ENCODE results near the gene PWP1. TPM values are rescaled to one million over a fixed set of nuclear protein-coding genes. Genes with fewer than 3 reads are reported as not detected.
"Not testable (repeated sequence)": the region's sequence is repeated elsewhere in the genome, so short reads cannot be mapped to it uniquely, and the experiment has no call there.

Gene PWP1
- total RNA-seq, 2 donors from 2014 or later: 35.7 to 37.8 TPM

- TF ChIP-seq CTCF (conservative IDR thresholded peaks at IDR 0.05): no peak
- H3K27me3 Mint-ChIP-seq (ENCODE audit: insufficient read depth): no peaks in the 10 kb centered on the region
Measured at GRCh38 chr12:107715780-107716179, 30.2 kb downstream of the PWP1 start.

GRCh38 chr12:107718606-107719005 lies 33.0 kb downstream of the PWP1 start:
- Histone ChIP-seq H3K4me1 (ENCODE audit: control insufficient read depth, insufficient read depth, low read length) (no peaks in the 10 kb centered on the region), H3K27ac (ENCODE audit: low read depth, low read length) (no peak overlapping the region), H3K27me3 (ENCODE audit: control insufficient read depth, insufficient read depth, low read length, poor library complexity, severe bottlenecking) (no peaks in the 10 kb centered on the region), H3K9ac (ENCODE audit: extremely low read depth, low read length, poor library complexity, severe bottlenecking) (no peak overlapping the region), H3K4me3 (ENCODE audit: low read length) (no peak overlapping the region), H3K36me3 (ENCODE audit: control insufficient read depth, insufficient read depth, low read length) (peaks cover 17% of the 10 kb centered on the region), H3K9me3 (ENCODE audit: control insufficient read depth, low read length) (no peaks in the 10 kb centered on the region)
- WGBS, 2 experiments (ENCODE audit: insufficient coverage in 1 of 2, insufficient read length in 1 of 2): 100% methylated on average over 1 of the region's 1 CpG; no CpG with 5 or more reads in 1 of the 2 experiments
- Mint-ChIP-seq H3K27me3 (ENCODE audit: insufficient read depth) (no peaks in the 10 kb centered on the region), H3K27ac (no peak overlapping the region), H3K4me3 (no peak overlapping the region), H3K36me3 (ENCODE audit: low read depth) (peaks cover 27% of the 10 kb centered on the region), H3K4me1 (no peaks in the 10 kb centered on the region), H3K9me3 (peaks cover 9% of the 10 kb centered on the region)
- no peak for TF ChIP-seq CTCF (conservative IDR thresholded peaks at IDR 0.05)
- no peak for DNase-seq

More at GRCh38 chr12:107715780-107716179, 30.2 kb downstream of the PWP1 start:
- Histone ChIP-seq H3K9me3 (ENCODE audit: control insufficient read depth, low read length) (peaks cover 5% of the 10 kb centered on the region), H3K9ac (ENCODE audit: extremely low read depth, low read length, poor library complexity, severe bottlenecking) (no peak overlapping the region), H3K36me3 (ENCODE audit: control insufficient read depth, insufficient read depth, low read length) (peaks cover 45% of the 10 kb centered on the region), H3K4me3 (ENCODE audit: low read length) (no peak overlapping the region), H3K27ac (ENCODE audit: low read depth, low read length) (no peak overlapping the region), H3K4me1 (ENCODE audit: control insufficient read depth, insufficient read depth, low read length) (no peaks in the 10 kb centered on the region), H3K27me3 (ENCODE audit: control insufficient read depth, insufficient read depth, low read length, poor library complexity, severe bottlenecking) (no peaks in the 10 kb centered on the region)
- peaks cover 40% of the 10 kb centered on the region for H3K36me3 Mint-ChIP-seq (ENCODE audit: low read depth)
- no peak overlapping the region for H3K4me3 Mint-ChIP-seq
- DNase-seq: no peak
- H3K9me3 Mint-ChIP-seq: peaks cover under 1% of the 10 kb centered on the region
- no peak overlapping the region for H3K27ac Mint-ChIP-seq
- H3K4me1 Mint-ChIP-seq: no peaks in the 10 kb centered on the region

DNA sequence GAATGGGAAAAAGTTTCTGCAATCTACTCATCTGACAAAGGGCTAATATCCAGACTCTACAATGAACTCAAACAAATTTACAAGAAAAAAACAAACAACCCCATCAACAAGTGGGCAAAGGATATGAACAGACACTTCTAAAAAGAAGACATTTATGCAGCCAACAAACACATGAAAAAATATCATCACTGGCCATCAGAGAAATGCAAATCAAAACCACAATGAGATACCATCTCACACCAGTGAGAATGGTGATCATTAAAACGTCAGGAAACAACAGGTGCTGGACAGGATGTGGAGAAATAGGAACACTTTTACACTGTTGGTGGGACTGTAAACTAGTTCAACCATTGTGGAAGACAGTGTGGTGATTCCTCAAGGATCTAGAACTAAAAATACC lies 41.7 kb downstream of the PWP1 start:
- not testable (repeated sequence) for H3K27ac ChIP-seq (ENCODE audit: low read depth, low read length); H3K27ac Mint-ChIP-seq; H3K9me3 ChIP-seq (ENCODE audit: control insufficient read depth, low read length); H3K36me3 ChIP-seq (ENCODE audit: control insufficient read depth, insufficient read depth, low read length); H3K4me3 Mint-ChIP-seq; H3K27me3 ChIP-seq (ENCODE audit: control insufficient read depth, insufficient read depth, low read length, poor library complexity, severe bottlenecking); H3K4me1 Mint-ChIP-seq; H3K27me3 Mint-ChIP-seq (ENCODE audit: insufficient read depth); H3K4me1 ChIP-seq (ENCODE audit: control insufficient read depth, insufficient read depth, low read length); DNase-seq; H3K4me3 ChIP-seq (ENCODE audit: low read length); H3K9ac ChIP-seq (ENCODE audit: extremely low read depth, low read length, poor library complexity, severe bottlenecking)
- peaks cover 19% of the 10 kb centered on the region for H3K9me3 Mint-ChIP-seq
- H3K36me3 Mint-ChIP-seq (ENCODE audit: low read depth): peaks cover 10% of the 10 kb centered on the region
- 89% methylated on average over 1 of the region's 1 CpG; no CpG with 5 or more reads in 1 of the 2 experiments for WGBS, 2 experiments (ENCODE audit: insufficient coverage in 1 of 2, insufficient read length in 1 of 2)

DNA sequence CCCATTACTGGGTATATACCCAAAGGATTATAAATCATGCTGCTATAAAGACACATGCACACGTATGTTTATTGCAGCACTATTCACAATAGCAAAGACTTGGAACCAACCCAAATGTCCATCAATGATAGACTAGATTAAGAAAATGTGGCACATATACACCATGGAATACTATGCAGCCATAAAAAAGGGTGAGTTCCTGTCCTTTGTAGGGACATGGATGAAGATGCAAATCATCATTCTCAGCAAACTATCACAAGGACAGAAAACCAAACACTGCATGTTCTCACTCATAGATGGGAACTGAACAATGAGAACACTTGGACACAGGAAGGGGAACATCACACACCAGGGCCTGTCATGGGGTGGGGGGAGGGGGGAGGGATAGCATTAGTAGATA lies 42.1 kb downstream of the PWP1 start:
- not testable (repeated sequence) for H3K27ac Mint-ChIP-seq; H3K27me3 ChIP-seq (ENCODE audit: control insufficient read depth, insufficient read depth, low read length, poor library complexity, severe bottlenecking); H3K4me3 Mint-ChIP-seq; H3K27me3 Mint-ChIP-seq (ENCODE audit: insufficient read depth); H3K4me1 ChIP-seq (ENCODE audit: control insufficient read depth, insufficient read depth, low read length); H3K4me3 ChIP-seq (ENCODE audit: low read length); H3K36me3 ChIP-seq (ENCODE audit: control insufficient read depth, insufficient read depth, low read length); H3K9ac ChIP-seq (ENCODE audit: extremely low read depth, low read length, poor library complexity, severe bottlenecking); H3K9me3 ChIP-seq (ENCODE audit: control insufficient read depth, low read length); H3K27ac ChIP-seq (ENCODE audit: low read depth, low read length); H3K36me3 Mint-ChIP-seq (ENCODE audit: low read depth); H3K4me1 Mint-ChIP-seq; DNase-seq
- no CpG with 5 or more reads among the region's 1 CpG for WGBS, 2 experiments (ENCODE audit: insufficient coverage in 1 of 2, insufficient read length in 1 of 2)
- H3K9me3 Mint-ChIP-seq: peaks cover 16% of the 10 kb centered on the region
